ENCODE measurements around the gene CHAC1. TPM values are rescaled to one million over a fixed set of nuclear protein-coding genes. Genes with fewer than 3 reads are reported as not detected.

Gene CHAC1
- total RNA-seq, 6 experiments from 2014 or later, result 0.22 to 11.6 (median 0.97) TPM

GRCh38 chr15:40963201-40963600 lies 9.9 kb downstream of the CHAC1 start:
- H3K36me3 ChIP-seq, result no peaks in the 10 kb centered on the region
- no peak for ATAC-seq
- intact Hi-C loops (cut with DNase I), result no loop called here
- no peaks in the 10 kb centered on the region for H3K9me3 ChIP-seq
- 84% methylated on average over 10 of the region's 12 CpGs for WGBS (ENCODE audit: insufficient coverage, low coverage, low lambda C conversion rate, missing lambda C conversion rate)
- TF ChIP-seq, protein P1, sequence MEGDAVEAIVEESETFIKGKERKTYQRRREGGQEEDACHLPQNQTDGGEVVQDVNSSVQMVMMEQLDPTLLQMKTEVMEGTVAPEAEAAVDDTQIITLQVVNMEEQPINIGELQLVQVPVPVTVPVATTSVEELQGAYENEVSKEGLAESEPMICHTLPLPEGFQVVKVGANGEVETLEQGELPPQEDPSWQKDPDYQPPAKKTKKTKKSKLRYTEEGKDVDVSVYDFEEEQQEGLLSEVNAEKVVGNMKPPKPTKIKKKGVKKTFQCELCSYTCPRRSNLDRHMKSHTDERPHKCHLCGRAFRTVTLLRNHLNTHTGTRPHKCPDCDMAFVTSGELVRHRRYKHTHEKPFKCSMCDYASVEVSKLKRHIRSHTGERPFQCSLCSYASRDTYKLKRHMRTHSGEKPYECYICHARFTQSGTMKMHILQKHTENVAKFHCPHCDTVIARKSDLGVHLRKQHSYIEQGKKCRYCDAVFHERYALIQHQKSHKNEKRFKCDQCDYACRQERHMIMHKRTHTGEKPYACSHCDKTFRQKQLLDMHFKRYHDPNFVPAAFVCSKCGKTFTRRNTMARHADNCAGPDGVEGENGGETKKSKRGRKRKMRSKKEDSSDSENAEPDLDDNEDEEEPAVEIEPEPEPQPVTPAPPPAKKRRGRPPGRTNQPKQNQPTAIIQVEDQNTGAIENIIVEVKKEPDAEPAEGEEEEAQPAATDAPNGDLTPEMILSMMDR (IDR thresholded peaks at IDR 0.05), result no peak
- TF ChIP-seq POLR2A (IDR thresholded peaks at IDR 0.05), result no peak
- no peaks in the 10 kb centered on the region for H3K27me3 ChIP-seq
- peaks cover 0 to 6% (median 0%) of the 10 kb centered on the region in 4 donors for H3K4me1 ChIP-seq
- H3K4me3 ChIP-seq, result no peak overlapping the region
- no peak overlapping the region for H3K27ac ChIP-seq
- no peak for DNase-seq

DNA sequence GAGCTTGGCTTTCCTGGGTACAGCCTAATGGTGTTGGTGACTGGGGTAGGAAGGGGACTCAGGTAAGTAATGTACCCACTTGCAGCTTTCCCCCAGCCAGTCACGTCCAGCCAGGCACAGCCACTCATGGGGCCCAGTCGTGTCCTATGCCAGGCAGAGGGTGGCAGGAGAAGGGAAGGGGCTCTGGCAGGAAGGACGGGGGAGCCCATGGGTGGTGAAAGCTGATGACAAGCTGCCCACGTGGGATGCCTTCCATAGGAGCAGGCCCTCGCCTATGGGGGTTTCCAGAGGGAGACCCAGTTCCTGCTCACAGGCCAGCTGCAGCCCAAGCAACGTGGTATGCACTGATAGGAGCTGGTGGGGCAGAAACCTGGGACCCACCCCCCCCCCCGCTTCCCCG lies 10.7 kb downstream of the CHAC1 start:
- intact Hi-C loops (cut with DNase I), result no loop called here
- Histone ChIP-seq H3K27me3 (no peaks in the 10 kb centered on the region), H3K27ac (no peak overlapping the region), H3K4me1 (peaks cover 0 to 6% (median 0%) of the 10 kb centered on the region in 4 donors), H3K4me3 (no peak overlapping the region), H3K9me3 (no peaks in the 10 kb centered on the region), H3K36me3 (no peaks in the 10 kb centered on the region)
- WGBS (ENCODE audit: insufficient coverage, low coverage, low lambda C conversion rate, missing lambda C conversion rate), result 100% methylated on average over 1 of the region's 8 CpGs
- TF ChIP-seq, protein P1 (IDR thresholded peaks at IDR 0.05), result no peak
- TF ChIP-seq POLR2A (IDR thresholded peaks at IDR 0.05), result no peak
- ATAC-seq (no peak), DNase-seq (no peak)

DNA sequence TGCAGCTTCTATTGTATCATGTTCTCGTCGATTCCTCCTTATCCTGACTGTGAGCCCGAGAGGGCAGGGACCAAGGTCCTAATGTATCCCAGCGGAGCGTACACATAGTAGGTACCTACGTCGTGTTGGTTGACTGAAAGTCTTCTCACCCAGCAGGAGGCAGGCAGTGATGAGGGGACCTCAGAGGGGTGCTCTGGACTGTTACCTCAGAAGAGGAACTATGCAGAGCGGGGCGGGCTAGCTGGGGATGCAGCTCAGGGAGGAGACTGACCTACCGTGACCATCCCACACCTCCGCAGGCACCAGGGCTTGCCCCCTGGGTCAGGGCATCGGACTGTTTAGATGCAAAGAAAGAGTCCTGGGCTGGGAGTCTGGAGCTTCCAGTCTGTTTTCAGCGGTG lies 11.4 kb downstream of the CHAC1 start:
- intact Hi-C loops (cut with DNase I), result no loop called here
- no peak for ATAC-seq
- Histone ChIP-seq H3K27me3 (no peaks in the 10 kb centered on the region), H3K9me3 (no peaks in the 10 kb centered on the region), H3K27ac (no peak overlapping the region), H3K36me3 (no peaks in the 10 kb centered on the region), H3K4me3 (no peak overlapping the region), H3K4me1 (peaks cover 0 to 6% (median 0%) of the 10 kb centered on the region in 4 donors)
- DNase-seq, result no peak
- 86% methylated on average over 7 of the region's 13 CpGs for WGBS (ENCODE audit: insufficient coverage, low coverage, low lambda C conversion rate, missing lambda C conversion rate)
- TF ChIP-seq POLR2A (IDR thresholded peaks at IDR 0.05), result no peak
- TF ChIP-seq, protein P1 (IDR thresholded peaks at IDR 0.05), result no peak

GRCh38 chr15:40968290-40969085 lies 15.2 kb downstream of the CHAC1 start:
- H3K4me1 ChIP-seq, result peaks cover 0 to 6% (median 0%) of the 10 kb centered on the region in 4 donors
- no peaks in the 10 kb centered on the region for H3K9me3 ChIP-seq
- no peak overlapping the region for H3K4me3 ChIP-seq
- no peak for DNase-seq
- ATAC-seq, result no peak
- intact Hi-C loops (cut with DNase I), result no loop called here
- no peaks in the 10 kb centered on the region for H3K36me3 ChIP-seq
- H3K27ac ChIP-seq, result no peak overlapping the region
- 58% methylated on average over 7 of the region's 7 CpGs for WGBS (ENCODE audit: insufficient coverage, low coverage, low lambda C conversion rate, missing lambda C conversion rate)
- no peak for TF ChIP-seq POLR2A (IDR thresholded peaks at IDR 0.05)
- TF ChIP-seq, protein P1 (IDR thresholded peaks at IDR 0.05), result no peak
- no peaks in the 10 kb centered on the region for H3K27me3 ChIP-seq

Measured in right lobe of liver (tissue), 6 donors.